ENCODE measurements around the gene ARL13A.

Gene ARL13A

DNA sequence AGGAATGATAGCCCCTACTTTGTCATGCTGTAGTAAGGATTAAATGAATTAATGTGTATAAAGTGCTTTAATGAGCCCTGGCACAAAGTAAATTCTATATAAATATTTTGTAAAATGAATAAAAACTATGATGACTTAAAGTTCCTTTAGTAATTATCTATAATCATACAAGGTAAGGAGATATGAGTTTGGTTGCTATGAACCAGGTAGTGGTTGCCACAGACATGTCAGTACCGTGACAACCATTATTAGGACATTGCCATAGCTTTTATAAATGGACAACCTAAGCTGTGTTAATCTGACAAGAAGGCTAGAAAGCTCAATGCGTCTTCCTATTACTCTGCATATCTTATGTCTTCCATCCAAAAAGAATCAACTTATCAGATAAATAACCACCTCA, at the start of gene ARL13A:
TSS of gene ARL13A (plus strand) at position 301 of the 400 bp plus-strand sequence. CDS start 3,982 bp downstream, outside the sequence.
- Mint-ChIP-seq H3K4me1 (no peaks in the 10 kb centered on the region), H3K36me3 (ENCODE audit: low read depth) (peaks cover 2% of the 10 kb centered on the region), H3K9me3 (no peaks in the 10 kb centered on the region), H3K27me3 (no peaks in the 10 kb centered on the region), H3K27ac (no peak within 1 kb of the TSS), H3K4me3 (no peak within 1 kb of the TSS)
- ATAC-seq (no peak), DNase-seq (no peak)

DNA sequence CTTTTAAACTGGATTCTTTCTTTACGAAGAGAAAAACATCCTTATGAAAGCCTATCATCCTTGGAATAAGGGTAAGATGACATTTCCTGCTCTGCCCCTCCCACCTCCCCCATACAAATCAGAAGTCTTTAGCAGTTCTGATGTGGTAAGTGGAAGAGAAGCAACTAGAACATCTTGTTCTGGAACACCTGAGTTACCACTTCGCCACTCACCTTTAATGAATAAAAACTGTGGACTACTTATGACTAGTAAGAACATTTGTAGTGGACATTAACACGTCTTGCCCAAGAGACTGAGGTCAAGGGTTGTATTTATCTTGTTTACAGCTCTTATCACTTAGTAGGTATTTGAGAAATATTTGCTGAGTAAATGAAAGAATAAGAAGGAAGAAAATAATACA, 45.1 kb upstream of the ARL13A start:
- H3K4me1 Mint-ChIP-seq, result peaks cover 26% of the 10 kb centered on the region
- no peak overlapping the region for H3K4me3 Mint-ChIP-seq
- H3K9me3 Mint-ChIP-seq, result no peaks in the 10 kb centered on the region
- H3K27me3 Mint-ChIP-seq, result no peaks in the 10 kb centered on the region
- DNase-seq, result no peak
- ATAC-seq, result no peak
- peak overlapping the region; percentile 38 for H3K27ac Mint-ChIP-seq
- no peaks in the 10 kb centered on the region for H3K36me3 Mint-ChIP-seq (ENCODE audit: low read depth)

DNA sequence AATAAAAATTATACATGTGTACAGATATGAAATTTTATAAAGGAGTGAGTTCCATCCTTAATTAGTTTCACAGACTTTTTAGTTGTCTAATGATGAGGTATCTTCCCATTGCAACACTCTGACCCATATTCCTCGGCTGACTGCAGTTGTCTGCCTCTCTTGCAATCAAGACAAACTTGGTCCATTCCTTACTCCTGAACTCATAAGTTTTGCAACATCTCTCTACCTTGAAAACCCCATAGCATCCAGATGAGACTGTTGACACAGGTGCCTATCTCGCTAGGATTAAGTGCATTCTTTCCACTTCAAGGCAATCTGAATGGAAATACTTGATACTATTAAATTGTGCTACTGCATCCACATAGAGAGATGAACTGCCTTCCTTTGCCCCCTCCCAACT, 43.1 kb upstream of the ARL13A start:
- Mint-ChIP-seq H3K9me3 (peaks cover 3% of the 10 kb centered on the region), H3K4me1 (peaks cover 35% of the 10 kb centered on the region), H3K27me3 (no peaks in the 10 kb centered on the region), H3K4me3 (no peak overlapping the region), H3K27ac (no peak overlapping the region), H3K36me3 (ENCODE audit: low read depth) (peaks cover 4% of the 10 kb centered on the region)
- DNase-seq, result no peak
- no peak for ATAC-seq

DNA sequence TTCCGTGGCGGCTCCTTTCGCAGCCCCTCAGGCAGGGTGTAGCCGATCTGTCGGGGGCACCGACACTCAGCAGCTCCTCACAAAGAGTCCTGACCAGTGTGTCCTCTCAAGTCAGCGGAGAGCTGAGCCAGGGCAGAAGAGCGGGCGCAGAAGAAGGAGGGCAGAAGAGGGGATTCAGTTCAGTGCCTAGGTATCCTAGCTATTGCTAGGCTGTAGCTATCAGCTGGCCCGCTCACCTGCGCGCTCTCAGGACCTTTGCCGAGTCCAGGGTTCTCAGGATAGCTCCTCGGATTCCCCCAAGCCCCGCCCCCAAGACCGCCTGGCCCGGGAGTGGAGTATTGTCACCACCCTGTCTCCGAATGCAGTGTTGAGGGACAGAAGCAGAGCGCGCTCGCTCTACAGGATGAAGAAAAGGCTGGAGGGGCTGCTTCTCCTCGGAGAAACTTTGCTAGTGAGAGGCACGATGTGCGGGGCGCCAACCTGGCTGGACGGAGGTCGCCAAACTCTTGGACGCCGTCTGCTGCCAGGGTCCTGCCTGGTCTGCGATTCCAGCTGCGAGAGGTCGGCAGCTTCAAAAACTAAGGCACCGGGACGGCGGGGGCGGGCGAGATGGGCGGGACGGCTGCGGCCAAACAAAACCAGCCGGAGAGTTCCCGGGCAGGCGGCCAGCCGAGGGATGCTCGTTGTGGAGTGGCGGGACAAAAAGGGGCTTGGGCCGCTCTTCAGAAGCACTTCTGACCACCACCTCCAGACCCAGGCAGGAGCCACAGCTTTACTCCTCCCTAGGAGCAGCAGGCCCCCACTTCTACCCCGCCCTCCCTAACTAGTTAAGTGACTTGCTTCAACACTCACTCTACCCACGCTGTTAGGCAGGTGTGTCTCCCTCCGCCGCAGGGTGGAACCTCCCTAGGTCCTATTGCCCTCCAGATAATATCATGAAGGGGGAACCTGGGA, 40.6 kb upstream of the ARL13A start, which contains the start of gene XKRX:
TSS of gene XKRX (minus strand) at position 258 of the 954 bp plus-strand sequence. CDS start 613 bp downstream, outside the sequence.
- DNase-seq (peak; percentile 30), ATAC-seq (peak; percentile 86)
- H3K9me3 Mint-ChIP-seq, result peaks cover 6% of the 10 kb centered on the region
- H3K4me1 Mint-ChIP-seq, result peaks cover 41% of the 10 kb centered on the region
- no peaks in the 10 kb centered on the region for H3K27me3 Mint-ChIP-seq
- H3K36me3 Mint-ChIP-seq (ENCODE audit: low read depth), result peaks cover 4% of the 10 kb centered on the region
- H3K4me3 Mint-ChIP-seq, result peak within 1 kb of the TSS; percentile 82
- H3K27ac Mint-ChIP-seq, result peak within 1 kb of the TSS; percentile 46

DNA sequence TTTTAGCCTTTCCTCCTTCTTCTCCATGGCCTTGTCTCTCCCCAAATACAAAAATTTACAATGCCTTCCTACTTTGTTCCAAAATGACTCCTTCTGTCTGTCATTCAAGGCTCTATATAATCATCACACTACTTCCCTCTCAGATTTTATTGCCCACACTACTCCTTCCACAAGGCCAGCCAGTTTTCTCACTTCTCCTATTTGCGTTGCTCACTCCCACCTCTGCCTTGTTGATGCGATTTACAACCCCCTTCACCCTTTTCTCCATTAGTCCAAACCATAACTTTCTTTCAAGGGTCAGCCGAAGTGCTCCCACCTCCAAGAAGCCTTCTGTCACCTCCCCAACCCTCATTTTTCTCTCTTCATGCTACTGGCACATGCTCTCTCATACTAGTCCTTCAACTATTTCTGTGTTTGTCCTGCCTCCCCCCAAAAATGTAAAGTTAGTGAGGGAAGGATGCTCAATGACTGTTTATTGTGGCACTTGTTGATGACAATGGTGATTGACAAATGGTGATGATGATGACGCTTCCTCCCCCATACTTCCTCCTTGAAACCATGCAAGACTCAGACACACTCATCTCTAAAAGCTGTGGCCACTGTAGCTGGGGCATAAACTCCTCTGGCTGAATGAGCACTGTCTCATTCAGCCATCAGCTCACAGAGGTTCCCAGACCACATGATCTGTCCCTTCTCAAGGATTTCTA, 38.1 kb upstream of the ARL13A start:
- H3K27me3 Mint-ChIP-seq, result no peaks in the 10 kb centered on the region
- H3K9me3 Mint-ChIP-seq, result peaks cover 6% of the 10 kb centered on the region
- ATAC-seq (peak; percentile 64), DNase-seq (no peak)
- peaks cover 4% of the 10 kb centered on the region for H3K36me3 Mint-ChIP-seq (ENCODE audit: low read depth)
- peak overlapping the region; percentile 63 for H3K27ac Mint-ChIP-seq
- peaks cover 32% of the 10 kb centered on the region for H3K4me1 Mint-ChIP-seq
- H3K4me3 Mint-ChIP-seq, result no peak overlapping the region

DNA sequence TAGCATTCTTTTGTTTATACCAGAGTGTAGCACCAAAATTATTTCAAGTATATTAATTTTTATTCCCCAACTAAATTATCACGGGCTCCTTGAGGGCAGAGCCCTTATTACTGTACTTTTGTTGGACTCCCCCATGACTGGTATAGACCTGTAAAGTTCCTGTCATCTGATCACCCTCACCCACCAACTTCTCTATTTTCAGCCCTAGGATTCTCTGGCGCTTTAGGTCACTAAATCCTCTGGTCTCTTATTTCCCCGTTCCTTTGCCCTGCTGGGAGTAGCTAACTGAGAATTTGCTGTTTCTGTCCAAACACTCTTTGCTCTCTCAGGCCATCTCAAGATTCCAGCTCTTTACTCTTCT, 37.6 kb upstream of the ARL13A start:
- Mint-ChIP-seq H3K9me3 (peaks cover 6% of the 10 kb centered on the region), H3K4me1 (peaks cover 29% of the 10 kb centered on the region), H3K4me3 (no peak overlapping the region), H3K36me3 (ENCODE audit: low read depth) (peaks cover 4% of the 10 kb centered on the region), H3K27me3 (no peaks in the 10 kb centered on the region), H3K27ac (no peak overlapping the region)
- ATAC-seq (no peak), DNase-seq (no peak)

DNA sequence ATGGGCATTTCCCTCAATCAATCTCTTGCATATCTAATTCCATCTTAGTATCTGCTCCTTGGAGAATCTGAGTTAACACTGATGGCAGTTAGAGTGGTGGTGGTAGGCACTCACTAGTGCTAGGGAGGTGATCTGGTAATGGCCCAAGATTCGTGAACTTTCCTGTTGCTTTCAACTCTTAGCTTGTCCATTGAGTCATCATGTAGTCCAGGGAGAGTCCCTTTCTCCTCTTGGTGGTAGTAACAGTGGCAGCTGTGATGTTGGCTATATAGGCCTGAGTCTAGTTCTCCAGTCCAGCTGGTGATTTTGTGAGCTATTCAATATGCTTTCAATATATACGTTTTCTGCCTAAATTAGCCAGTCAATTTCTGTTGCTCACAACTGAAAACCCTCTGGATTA, 33.7 kb upstream of the ARL13A start:
- no peak overlapping the region for H3K27ac Mint-ChIP-seq
- DNase-seq (no peak), ATAC-seq (no peak)
- no peak overlapping the region for H3K4me3 Mint-ChIP-seq
- peaks cover 18% of the 10 kb centered on the region for H3K4me1 Mint-ChIP-seq
- H3K9me3 Mint-ChIP-seq, result peaks cover 6% of the 10 kb centered on the region
- H3K27me3 Mint-ChIP-seq, result no peaks in the 10 kb centered on the region
- H3K36me3 Mint-ChIP-seq (ENCODE audit: low read depth), result peaks cover 4% of the 10 kb centered on the region

DNA sequence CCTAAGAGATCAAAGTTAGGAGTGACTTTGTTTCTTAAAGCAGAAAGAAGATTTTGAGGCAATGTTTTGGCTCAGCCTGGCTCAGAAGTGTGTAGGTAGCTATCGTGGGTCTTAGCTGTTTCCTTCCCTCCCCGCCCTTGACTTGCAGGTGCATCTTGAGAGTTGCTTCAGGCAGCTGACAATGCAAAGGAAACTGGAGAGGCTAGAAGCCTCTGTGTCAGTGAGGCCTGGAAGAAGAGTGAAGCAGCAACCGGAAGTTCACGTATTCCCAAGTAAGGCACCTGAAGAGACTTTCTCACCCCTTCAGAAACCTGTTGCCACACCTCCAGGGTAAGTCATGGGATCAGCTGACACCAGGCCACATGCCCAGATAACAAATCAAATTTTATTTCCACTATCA, 30.2 kb upstream of the ARL13A start:
- no peak overlapping the region for H3K4me3 Mint-ChIP-seq
- peaks cover 7% of the 10 kb centered on the region for H3K4me1 Mint-ChIP-seq
- ATAC-seq (no peak), DNase-seq (no peak)
- H3K9me3 Mint-ChIP-seq, result no peaks in the 10 kb centered on the region
- H3K27me3 Mint-ChIP-seq, result no peaks in the 10 kb centered on the region
- H3K36me3 Mint-ChIP-seq (ENCODE audit: low read depth), result no peaks in the 10 kb centered on the region
- no peak overlapping the region for H3K27ac Mint-ChIP-seq

DNA sequence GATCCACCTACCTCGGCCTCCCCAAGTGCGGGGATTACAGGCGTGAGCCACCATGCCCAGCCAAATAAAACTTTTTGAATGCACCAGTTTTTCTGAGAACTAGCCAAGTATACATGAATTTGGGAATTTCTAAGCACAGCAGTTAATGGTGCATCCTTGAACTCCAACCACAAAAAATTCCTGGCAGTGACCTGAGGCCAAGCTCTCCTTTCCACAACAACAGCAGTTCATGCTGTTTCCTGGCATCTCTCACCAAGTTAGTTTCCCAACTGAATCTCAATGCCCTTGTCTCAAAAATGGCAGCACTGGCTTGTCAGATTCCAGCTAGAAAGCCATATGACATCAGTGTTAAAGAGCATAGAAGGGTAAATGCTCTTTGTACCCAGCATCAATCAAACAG, 24.9 kb upstream of the ARL13A start:
- H3K27me3 Mint-ChIP-seq, result no peaks in the 10 kb centered on the region
- no peak for ATAC-seq
- no peak overlapping the region for H3K27ac Mint-ChIP-seq
- H3K4me3 Mint-ChIP-seq, result no peak overlapping the region
- peaks cover under 1% of the 10 kb centered on the region for H3K4me1 Mint-ChIP-seq
- no peak for DNase-seq
- H3K36me3 Mint-ChIP-seq (ENCODE audit: low read depth), result no peaks in the 10 kb centered on the region
- H3K9me3 Mint-ChIP-seq, result no peaks in the 10 kb centered on the region

DNA sequence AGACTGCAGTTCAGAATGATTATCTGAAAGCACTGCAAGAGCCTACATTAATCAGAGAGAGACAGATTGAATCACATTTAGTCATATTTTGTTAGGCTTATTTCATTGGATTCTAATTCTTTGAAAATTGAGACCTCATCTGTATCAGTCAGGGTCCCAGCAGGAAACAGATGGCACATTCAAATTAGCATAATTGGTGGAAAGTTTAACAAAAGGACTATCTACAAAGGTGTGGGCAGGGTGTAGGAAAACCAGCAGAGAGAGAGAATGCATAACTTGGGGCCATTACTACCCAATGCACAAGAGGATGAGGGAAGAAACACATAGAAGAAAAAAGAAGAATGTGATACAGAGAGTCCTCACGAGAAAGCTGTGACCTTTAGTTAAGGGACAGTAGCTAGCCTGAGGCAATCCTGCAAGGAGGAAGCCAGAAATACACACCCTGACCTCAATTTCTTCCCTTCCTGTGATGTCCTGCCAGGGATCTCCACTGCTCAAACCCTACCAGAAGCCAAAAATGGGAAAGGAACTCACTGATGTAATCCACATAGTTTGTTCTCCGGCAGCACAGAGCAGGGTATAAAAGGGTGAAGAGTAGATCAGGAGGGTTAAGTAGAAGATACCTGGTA, 23.1 kb upstream of the ARL13A start:
- ATAC-seq, result no peak
- no peaks in the 10 kb centered on the region for H3K36me3 Mint-ChIP-seq (ENCODE audit: low read depth)
- DNase-seq, result no peak

DNA sequence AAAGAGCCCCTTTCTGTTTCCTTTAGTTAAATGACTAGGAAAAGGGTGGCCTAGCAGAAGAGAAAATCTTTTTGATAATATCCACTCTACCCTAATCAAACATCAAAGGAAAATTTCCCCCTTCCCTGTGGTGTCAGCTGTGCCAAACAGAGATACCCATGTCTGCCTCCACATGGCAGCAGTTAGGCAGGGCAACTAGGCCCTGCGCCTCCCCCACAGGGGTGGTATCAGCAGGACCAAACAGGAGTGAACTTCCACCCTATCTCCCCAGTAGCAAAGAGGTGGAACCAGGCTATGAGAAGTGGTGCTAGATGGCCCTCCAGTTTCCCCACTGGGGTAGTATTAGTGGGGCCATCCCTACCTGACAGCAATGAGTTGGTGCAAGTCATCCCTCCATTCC, 21.0 kb upstream of the ARL13A start:
- ATAC-seq (no peak), DNase-seq (no peak)
- Mint-ChIP-seq H3K27me3 (no peaks in the 10 kb centered on the region), H3K27ac (no peak overlapping the region), H3K9me3 (no peaks in the 10 kb centered on the region), H3K4me3 (no peak overlapping the region), H3K36me3 (ENCODE audit: low read depth) (no peaks in the 10 kb centered on the region), H3K4me1 (no peaks in the 10 kb centered on the region)

More for the DNA sequence above, 23.1 kb upstream of the ARL13A start:
- Mint-ChIP-seq H3K4me1 (no peaks in the 10 kb centered on the region), H3K27me3 (no peaks in the 10 kb centered on the region), H3K27ac (no peak overlapping the region), H3K4me3 (no peak overlapping the region), H3K9me3 (no peaks in the 10 kb centered on the region)

DNA sequence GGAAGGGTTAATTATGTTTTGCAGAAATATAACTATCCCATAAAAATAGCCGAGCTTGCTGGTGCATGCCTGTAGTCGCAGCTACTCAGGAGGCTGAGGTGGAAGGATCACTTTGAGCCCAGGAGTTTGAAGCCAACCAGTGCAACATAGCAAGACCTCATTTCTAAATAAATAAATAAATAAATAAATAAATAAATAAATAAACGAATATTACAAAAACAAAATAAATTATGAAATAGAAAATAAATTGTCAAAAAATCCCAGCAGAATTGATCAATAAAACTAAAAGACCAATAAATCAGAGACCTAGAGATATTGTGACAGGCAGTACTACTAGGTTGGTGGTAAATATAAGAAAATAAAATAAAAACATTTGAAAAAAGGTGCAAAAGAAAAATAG, 6.7 kb upstream of the ARL13A start:
- no peak overlapping the region for H3K27ac Mint-ChIP-seq
- H3K4me3 Mint-ChIP-seq, result no peak overlapping the region
- ATAC-seq, result no peak
- no peaks in the 10 kb centered on the region for H3K9me3 Mint-ChIP-seq
- no peaks in the 10 kb centered on the region for H3K4me1 Mint-ChIP-seq
- DNase-seq, result no peak
- H3K36me3 Mint-ChIP-seq (ENCODE audit: low read depth), result no peaks in the 10 kb centered on the region
- no peaks in the 10 kb centered on the region for H3K27me3 Mint-ChIP-seq

DNA sequence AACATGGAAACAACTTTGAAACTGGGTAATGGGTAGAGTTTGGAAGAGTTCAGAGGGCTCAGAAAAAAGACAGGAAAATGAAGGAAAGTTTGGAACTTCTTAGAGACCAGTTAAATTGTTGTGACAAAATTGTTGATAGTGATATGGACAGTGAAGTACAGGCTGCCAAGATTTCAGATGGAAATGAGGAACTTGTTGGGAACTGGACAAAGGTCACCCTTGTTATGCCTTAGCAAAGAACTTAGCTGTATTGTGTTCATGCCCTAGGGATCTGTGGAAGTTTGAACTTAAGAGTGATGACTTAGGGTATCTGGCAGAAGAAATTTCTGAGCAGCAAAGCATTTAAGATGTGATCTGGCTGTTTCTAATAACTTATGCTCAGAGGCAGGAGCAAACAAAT, 5.1 kb upstream of the ARL13A start:
- Mint-ChIP-seq H3K36me3 (ENCODE audit: low read depth) (no peaks in the 10 kb centered on the region), H3K27ac (no peak overlapping the region), H3K4me3 (no peak overlapping the region), H3K27me3 (no peaks in the 10 kb centered on the region), H3K9me3 (no peaks in the 10 kb centered on the region), H3K4me1 (no peaks in the 10 kb centered on the region)
- no peak for DNase-seq
- ATAC-seq, result no peak

DNA sequence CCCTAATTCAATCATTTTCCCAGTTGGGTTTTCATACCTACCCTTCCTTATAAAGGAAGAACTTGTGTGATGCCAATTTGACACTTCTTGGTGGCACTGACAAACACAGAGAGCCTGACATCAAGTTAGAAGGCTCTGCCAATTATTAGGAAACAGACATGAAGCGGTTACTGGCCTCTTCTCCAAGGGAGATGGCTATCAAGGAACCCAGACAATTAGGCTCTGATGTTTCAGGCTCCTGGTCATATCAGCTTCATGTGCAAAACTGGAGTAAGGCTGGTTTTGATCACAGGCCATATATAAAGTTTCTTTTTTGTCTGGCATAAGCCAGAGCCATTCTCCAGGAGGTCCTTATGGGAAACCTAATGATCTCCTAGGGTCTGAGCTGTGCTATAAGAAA, 428 bp downstream of the ARL13A start:
- DNase-seq (no peak), ATAC-seq (no peak)
- Mint-ChIP-seq H3K36me3 (ENCODE audit: low read depth) (peaks cover 2% of the 10 kb centered on the region), H3K9me3 (no peaks in the 10 kb centered on the region), H3K27ac (no peak overlapping the region), H3K4me3 (no peak overlapping the region), H3K27me3 (no peaks in the 10 kb centered on the region), H3K4me1 (no peaks in the 10 kb centered on the region)

DNA sequence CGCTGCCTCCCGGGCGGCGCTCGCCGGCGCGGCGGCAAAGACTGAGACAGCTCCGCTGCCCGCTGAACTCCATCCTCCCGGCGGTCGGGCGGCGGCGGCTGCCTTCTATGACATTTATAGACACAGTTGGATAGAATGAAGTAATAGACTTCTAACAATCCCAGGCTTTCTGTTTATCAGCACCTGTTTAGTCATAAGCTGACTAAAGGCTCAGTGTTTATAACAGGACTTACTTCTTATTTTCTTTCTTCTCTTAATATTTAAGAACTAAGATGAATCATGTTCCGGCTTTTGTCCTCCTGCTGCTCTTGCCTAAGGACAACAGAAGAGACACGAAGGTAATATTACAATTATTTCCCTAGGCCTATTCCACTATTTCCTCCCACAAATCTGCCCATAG, 3.9 kb downstream of the ARL13A start:
- Mint-ChIP-seq H3K4me3 (no peak overlapping the region), H3K4me1 (no peaks in the 10 kb centered on the region), H3K36me3 (ENCODE audit: low read depth) (peaks cover 2% of the 10 kb centered on the region), H3K27me3 (no peaks in the 10 kb centered on the region), H3K27ac (no peak overlapping the region), H3K9me3 (no peaks in the 10 kb centered on the region)
- ATAC-seq (no peak), DNase-seq (no peak)

All from activated naive CD8-positive, alpha-beta T cell treated with anti-CD3 and anti-CD28 coated beads, Interleukin-2, amount 50 U/mL, for 24 hours (primary cell).